Fibroblast of lung (primary cell): ENCODE measurements around the gene CYP2D6. TPM values are rescaled to one million over a fixed set of nuclear protein-coding genes. Genes with fewer than 3 reads are reported as not detected.

Source experiments
- DNase-seq, 2 donors: peaks; one replicate each; pipeline versions ENCODE4 v3.0.0 to v3.0.0-alpha.2; 2010; ENCODE audit warnings: low read depth in 2 of 2
- H2AFZ ChIP-seq: 2 replicates; pipeline ENCODE4 v1.5.1; 2012; ENCODE audit warnings: low read length, control low read depth, inconsistent platforms
- H3K27ac ChIP-seq: 2 replicates; pipeline ENCODE4 v1.5.1; 2011; ENCODE audit warnings: low read length, control low read depth; ENCODE audit not compliant: insufficient read depth
- H3K27me3 ChIP-seq: 2 replicates; pipeline ENCODE4 v1.5.1; 2011; ENCODE audit warnings: mild to moderate bottlenecking, low read length; ENCODE audit not compliant: control insufficient read depth, insufficient read depth
- H3K36me3 ChIP-seq: 2 replicates; pipeline ENCODE4 v1.5.1; 2011; ENCODE audit warnings: low read length; ENCODE audit not compliant: control insufficient read depth, insufficient read depth
- H3K4me1 ChIP-seq: 2 replicates; pipeline ENCODE4 v1.5.1; 2011; ENCODE audit warnings: low read length; ENCODE audit not compliant: control insufficient read depth, insufficient read depth; ENCODE audit errors: extremely low read depth
- H3K4me2 ChIP-seq: 2 replicates; pipeline ENCODE4 v1.5.1; 2011; ENCODE audit warnings: low read length, control low read depth; ENCODE audit not compliant: insufficient read depth; ENCODE audit errors: extremely low read depth
- H3K4me3 ChIP-seq, 4 experiments: fragments of 200-600 bp in 1 of 4; sonication (generic) in 1 of 4; replicated peaks in 1 of 4; 2 replicates each; pipeline ENCODE4 v1.5.1; 2011 to 2016; ENCODE audit warnings: low read length in 4 of 4, low read depth in 3 of 4, mild to moderate bottlenecking in 3 of 4, control low read depth in 2 of 4, inconsistent platforms in 1 of 4, mixed read lengths in 1 of 4; ENCODE audit not compliant: insufficient read depth in 1 of 4; ENCODE audit errors: control extremely low read depth in 1 of 4
- H3K79me2 ChIP-seq: 2 replicates; pipeline ENCODE4 v1.5.1; 2012; ENCODE audit warnings: mild to moderate bottlenecking, low read length, inconsistent platforms; ENCODE audit not compliant: control insufficient read depth, insufficient read depth
- H3K9ac ChIP-seq: 2 replicates; pipeline ENCODE4 v1.5.1; 2011; ENCODE audit warnings: mild to moderate bottlenecking, low read length, control low read depth; ENCODE audit not compliant: insufficient read depth
- H3K9me3 ChIP-seq: 2 replicates; pipeline ENCODE4 v1.5.1; 2012; ENCODE audit warnings: low read depth, low read length; ENCODE audit not compliant: control insufficient read depth, insufficient read depth
- H4K20me1 ChIP-seq: 2 replicates; pipeline ENCODE4 v1.5.1; 2011; ENCODE audit warnings: low read length; ENCODE audit not compliant: control insufficient read depth, insufficient read depth; ENCODE audit errors: extremely low read depth
- EZH2 ChIP-seq: IDR thresholded peaks from 2 replicates; pipeline ENCODE4 v1.5.1; 2012; ENCODE audit warnings: low read length, control low read depth, mild to moderate bottlenecking; ENCODE audit errors: missing control alignments
- polyA plus RNA-seq, 2 donors: library from polyadenylated mRNA; depleted of rRNA in 1 of 2; stranded (reverse) in 1 of 2; unstranded in 1 of 2; fragments of >200 nt; gene quantifications; 2 replicates each; pipeline ENCODE4 v1.2.1, GENCODE V29; 2011 to 2012; ENCODE audit warnings: missing spikeins in 1 of 2
- total RNA-seq: library from RNA; depleted of rRNA; stranded (reverse); fragments of >200 nt; gene quantifications from 2 replicates; pipeline ENCODE4 v1.2.1, GENCODE V29; 2014
- TF ChIP-seq, protein P1 (sequence below), 2 donors: IDR thresholded peaks in 1 of 2; conservative IDR thresholded peaks in 1 of 2; 1 replicate in 1 of 2; 2 replicates in 1 of 2; pipeline ENCODE4 v1.5.1; 2011 to 2012; ENCODE audit warnings: low read length in 2 of 2, control low read depth in 1 of 2, inconsistent platforms in 1 of 2, low read depth in 1 of 2, mild to moderate bottlenecking in 1 of 2

Gene CYP2D6
- total and polyA plus RNA-seq, 2 donors (not counting 1 experiment from before 2014, with no cell fraction given): 0.09 to 0.33 TPM

DNA sequence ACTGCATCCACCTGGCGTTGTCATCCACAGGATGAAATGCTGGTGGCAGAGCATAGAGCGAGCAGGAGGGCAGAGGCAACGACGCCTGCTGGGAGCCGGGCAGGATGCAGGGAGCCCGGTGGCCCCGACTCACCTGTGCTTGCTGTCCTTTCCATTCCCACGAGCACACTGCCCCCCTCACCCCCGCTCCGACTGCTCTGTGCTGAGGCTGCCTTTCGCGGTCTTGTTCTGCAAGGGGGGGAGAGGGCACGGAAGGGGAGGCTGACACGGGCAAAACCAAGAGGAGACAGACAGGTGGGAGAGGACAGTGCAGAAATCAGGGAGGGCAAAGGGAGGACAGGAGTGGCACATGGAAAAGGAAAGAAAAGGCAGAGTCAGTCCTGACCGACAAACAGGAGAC is 37.9 kb upstream of the CYP2D6 start:
- DNase-seq: no peak
- Histone ChIP-seq H3K4me1 (peaks cover 4% of the 10 kb centered on the region), H3K27ac (no peak overlapping the region), H3K4me2 (no peak overlapping the region), H3K79me2 (no peaks in the 10 kb centered on the region), H2AFZ (no peak overlapping the region), H3K27me3 (no peaks in the 10 kb centered on the region), H4K20me1 (no peaks in the 10 kb centered on the region), H3K4me3 (no peak overlapping the region), H3K9me3 (no peaks in the 10 kb centered on the region), H3K9ac (no peak overlapping the region), H3K36me3 (no peaks in the 10 kb centered on the region)
- TF ChIP-seq EZH2: no peak
- TF ChIP-seq, protein P1, sequence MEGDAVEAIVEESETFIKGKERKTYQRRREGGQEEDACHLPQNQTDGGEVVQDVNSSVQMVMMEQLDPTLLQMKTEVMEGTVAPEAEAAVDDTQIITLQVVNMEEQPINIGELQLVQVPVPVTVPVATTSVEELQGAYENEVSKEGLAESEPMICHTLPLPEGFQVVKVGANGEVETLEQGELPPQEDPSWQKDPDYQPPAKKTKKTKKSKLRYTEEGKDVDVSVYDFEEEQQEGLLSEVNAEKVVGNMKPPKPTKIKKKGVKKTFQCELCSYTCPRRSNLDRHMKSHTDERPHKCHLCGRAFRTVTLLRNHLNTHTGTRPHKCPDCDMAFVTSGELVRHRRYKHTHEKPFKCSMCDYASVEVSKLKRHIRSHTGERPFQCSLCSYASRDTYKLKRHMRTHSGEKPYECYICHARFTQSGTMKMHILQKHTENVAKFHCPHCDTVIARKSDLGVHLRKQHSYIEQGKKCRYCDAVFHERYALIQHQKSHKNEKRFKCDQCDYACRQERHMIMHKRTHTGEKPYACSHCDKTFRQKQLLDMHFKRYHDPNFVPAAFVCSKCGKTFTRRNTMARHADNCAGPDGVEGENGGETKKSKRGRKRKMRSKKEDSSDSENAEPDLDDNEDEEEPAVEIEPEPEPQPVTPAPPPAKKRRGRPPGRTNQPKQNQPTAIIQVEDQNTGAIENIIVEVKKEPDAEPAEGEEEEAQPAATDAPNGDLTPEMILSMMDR (conservative IDR thresholded peaks at IDR 0.05 in 1 of 2, IDR thresholded peaks at IDR 0.05 in 1 of 2; ENCODE audit: low read depth in 1 of 2, low read length in 2 of 2): no peak

DNA sequence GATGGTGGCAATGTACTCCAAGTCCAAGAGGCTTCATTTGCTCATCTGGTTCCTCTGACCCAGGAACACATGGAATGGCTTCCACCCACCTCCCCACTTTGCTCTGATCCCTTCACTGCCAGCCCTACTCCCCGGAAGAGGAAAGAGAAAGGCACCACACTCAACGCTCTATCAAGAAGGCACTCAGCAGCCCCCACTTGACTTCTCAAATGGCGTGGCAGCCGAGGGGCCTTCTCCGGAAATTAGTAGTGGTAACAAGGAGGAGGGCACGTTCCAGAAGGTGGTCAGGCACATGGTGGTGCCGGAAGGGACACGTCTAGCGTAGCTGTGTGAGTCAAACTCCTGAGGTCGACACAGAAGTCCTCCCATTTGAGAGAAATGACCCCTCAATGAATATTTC is 36.5 kb upstream of the CYP2D6 start:
- Histone ChIP-seq H3K27me3 (no peaks in the 10 kb centered on the region), H3K36me3 (no peaks in the 10 kb centered on the region), H3K4me2 (no peak overlapping the region), H3K79me2 (no peaks in the 10 kb centered on the region), H3K9me3 (no peaks in the 10 kb centered on the region), H4K20me1 (no peaks in the 10 kb centered on the region), H3K4me3 (no peak overlapping the region), H3K4me1 (no peaks in the 10 kb centered on the region), H3K27ac (no peak overlapping the region), H3K9ac (no peak overlapping the region), H2AFZ (no peak overlapping the region)
- TF ChIP-seq EZH2: no peak
- TF ChIP-seq, protein P1 (conservative IDR thresholded peaks at IDR 0.05 in 1 of 2, IDR thresholded peaks at IDR 0.05 in 1 of 2; ENCODE audit: low read depth in 1 of 2, low read length in 2 of 2): no peak
- no peak for DNase-seq

DNA sequence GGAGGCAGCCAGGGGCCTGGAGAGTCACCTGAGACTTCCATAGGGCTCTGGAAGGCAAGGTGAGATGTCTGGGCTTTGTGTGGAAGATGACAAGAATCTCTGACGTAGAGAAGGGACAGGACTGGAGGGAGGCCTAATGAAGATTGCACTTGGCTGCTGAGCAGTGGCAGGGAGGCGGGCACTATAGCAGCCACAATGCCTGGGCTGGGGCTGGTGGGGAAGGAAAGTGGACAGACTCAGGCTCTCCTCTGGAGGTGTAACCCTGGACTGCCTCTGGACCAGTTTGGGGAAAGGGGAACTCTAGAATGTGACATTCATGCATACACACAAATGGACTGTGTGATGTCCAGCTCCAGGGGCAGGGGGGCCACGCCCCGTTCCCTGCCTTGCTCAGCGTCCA is 34.3 kb upstream of the CYP2D6 start:
- H3K9me3 ChIP-seq: no peaks in the 10 kb centered on the region
- H3K36me3 ChIP-seq: no peaks in the 10 kb centered on the region
- no peak overlapping the region for H3K4me3 ChIP-seq
- H3K27me3 ChIP-seq: no peaks in the 10 kb centered on the region
- no peak overlapping the region for H3K4me2 ChIP-seq
- no peak overlapping the region for H2AFZ ChIP-seq
- H3K9ac ChIP-seq: no peak overlapping the region
- TF ChIP-seq, protein P1 (conservative IDR thresholded peaks at IDR 0.05 in 1 of 2, IDR thresholded peaks at IDR 0.05 in 1 of 2; ENCODE audit: low read depth in 1 of 2, low read length in 2 of 2): no peak
- no peak for TF ChIP-seq EZH2
- no peaks in the 10 kb centered on the region for H3K4me1 ChIP-seq
- no peaks in the 10 kb centered on the region for H4K20me1 ChIP-seq
- no peaks in the 10 kb centered on the region for H3K79me2 ChIP-seq
- H3K27ac ChIP-seq: no peak overlapping the region
- DNase-seq: no peak
